HepG2 (cell line): Measurements from ENCODE around the gene CYSLTR2. TPM values are rescaled to one million over a fixed set of nuclear protein-coding genes. Genes with fewer than 3 reads are reported as not detected.
"Not testable (repeated sequence)": the region's sequence is repeated elsewhere in the genome, so short reads cannot be mapped to it uniquely, and the experiment has no call there.

Experiments
- ATAC-seq: fragments of 200-7000 bp; cut with Tn5 transposase; 3 replicates; pipeline ENCODE4 v1.9.1; 2020; ENCODE audit warnings: mild to moderate bottlenecking, moderate library complexity
- BruUV-seq: library from RNA; stranded (reverse); fragments of 400-500 nt; replicated peaks from 2 replicates; lab custom pipeline; 2021; lab: Mats Ljungman, UMichigan
- CTCF ChIA-PET: fragments of 300-600 bp; formaldehyde crosslinking; extraction: SDS; loops from one replicate; lab custom pipeline; 2021; ENCODE audit warnings: low total read pairs, inconsistent platforms, low intra/inter-chr PET ratio; lab: Yijun Ruan, JAX
- POLR2A ChIA-PET: fragments of 350-600 bp; sonication (Branson Sonifier 250); formaldehyde crosslinking; loops from one replicate; lab custom pipeline; 2020; ENCODE audit warnings: antibody characterized with exemption, inconsistent platforms; lab: Yijun Ruan, JAX
- DNase-seq: peaks from one replicate; pipeline ENCODE4 v3.0.0-alpha.2; 2015; ENCODE audit warnings: low spot score
- FAIRE-seq: peaks from 3 replicates; lab custom pipeline; 2011; peaks lifted over from hg19 to GRCh38; lab: Jason Lieb, UNC
- H2AFZ ChIP-seq: one replicate; pipeline ENCODE4 v1.6.1; 2011; ENCODE audit warnings: low read length, inconsistent platforms
- H3K27ac ChIP-seq: fragments of 300-600 bp; 3 replicates; pipeline ENCODE4 v1.8.0; 2011; ENCODE audit warnings: mixed run types, mild to moderate bottlenecking, mixed read lengths, low read length, inconsistent platforms; ENCODE audit not compliant: insufficient read depth; ENCODE audit errors: extremely low read length
- H3K27me3 ChIP-seq, 2 experiments: fragments of 200-600 bp in 1 of 2; 2 replicates in 1 of 2; 3 replicates in 1 of 2; pipeline versions ENCODE4 v1.6.0 to v1.8.0; 2011; ENCODE audit warnings: low read length in 2 of 2, mild to moderate bottlenecking in 2 of 2, moderate library complexity in 2 of 2, inconsistent platforms in 1 of 2; ENCODE audit not compliant: insufficient read depth in 2 of 2, control insufficient read depth in 1 of 2
- H3K36me3 ChIP-seq, 2 experiments: fragments of 200-600 bp in 1 of 2; replicated peaks in 1 of 2; 2 replicates in 1 of 2; 3 replicates in 1 of 2; pipeline versions ENCODE4 v1.5.1 to v1.8.0; 2011; ENCODE audit warnings: low read length in 2 of 2, inconsistent platforms in 1 of 2; ENCODE audit not compliant: insufficient read depth in 2 of 2, control insufficient read depth in 1 of 2
- H3K4me1 ChIP-seq: 2 replicates; pipeline ENCODE4 v1.5.1; 2012; ENCODE audit warnings: low read length, inconsistent platforms; ENCODE audit not compliant: insufficient read depth
- H3K4me2 ChIP-seq: 2 replicates; pipeline ENCODE4 v1.6.0; 2011; ENCODE audit warnings: low read depth, low read length, inconsistent platforms
- H3K4me3 ChIP-seq, 3 experiments: fragments of 200-600 bp in 1 of 3; sonication (generic), shearing (Covaris generic) in 1 of 3; replicated peaks in 1 of 3; 2 replicates each; pipeline ENCODE4 v1.5.1; 2011 to 2016; ENCODE audit warnings: low read length in 3 of 3, inconsistent platforms in 2 of 3, low read depth in 2 of 3, mild to moderate bottlenecking in 2 of 3, control low read depth in 1 of 3, mixed read lengths in 1 of 3; ENCODE audit not compliant: insufficient read depth in 1 of 3
- H3K79me2 ChIP-seq: one replicate; pipeline ENCODE4 v1.6.1; 2011; ENCODE audit warnings: low read length, inconsistent platforms; ENCODE audit not compliant: insufficient read depth
- H3K9ac ChIP-seq: 2 replicates; pipeline ENCODE4 v1.6.0; 2011; ENCODE audit warnings: mild to moderate bottlenecking, low read depth, low read length, inconsistent platforms; ENCODE audit not compliant: insufficient read depth
- H3K9me3 ChIP-seq: 2 replicates; pipeline ENCODE4 v1.5.1; 2012; ENCODE audit warnings: mild to moderate bottlenecking, low read length
- H4K20me1 ChIP-seq: 2 replicates; pipeline ENCODE4 v1.6.0; 2011; ENCODE audit warnings: inconsistent platforms, mild to moderate bottlenecking, low read length, moderate library complexity; ENCODE audit not compliant: insufficient read depth
- BORCS8-MEF2B ChIP-seq: sonication (generic); formaldehyde crosslinking; IDR thresholded peaks from 2 replicates; pipeline ENCODE4 v1.8.0; 2022; ENCODE audit warnings: mild to moderate bottlenecking, missing genetic modification reagents
- TCF7L2 ChIP-seq: IDR thresholded peaks from 2 replicates; pipeline ENCODE4 v1.6.1; 2011; ENCODE audit warnings: mild to moderate bottlenecking, low read depth, low read length, moderate library complexity
- WGBS: methylation state at CpG from one replicate; pipeline ENCODE4 v1.1.6; 2017; ENCODE audit warnings: low lambda C conversion rate; 5-methylcytosine and 5-hydroxymethylcytosine counted together
- in situ Hi-C: cut with HindIII; loops from 2 replicates; pipeline ENCODE4 v1.10.0; 2017; ENCODE audit warnings: low pct_unique_long_range_greater_than_20kb; ENCODE audit not compliant: extremely low pct_ligation_motif_present
- intact Hi-C: fragments of 100-400 bp; cut with micrococcal nuclease; formaldehyde crosslinking; loops from one replicate; pipeline ENCODE4 v1.10.0; 2022; ENCODE audit not compliant: unreplicated experiment
- polyA plus RNA-seq, 8 experiments: library from polyadenylated mRNA; depleted of rRNA in 3 of 8; stranded (reverse) in 7 of 8; unstranded in 1 of 8; fragments of >200 nt; fragmentation: Illumina TruSeq in 4 of 8; extraction: Trizol in 4 of 8; gene quantifications; 2 replicates each; pipeline versions ENCODE4 v1.2.1 to v1.2.3, GENCODE V29; 2011 to 2016; ENCODE audit warnings: low read depth in 4 of 8, missing spikeins in 1 of 8, mixed read lengths in 1 of 8; ENCODE audit not compliant: insufficient read depth in 1 of 8
- total RNA-seq, 5 experiments: library from RNA; depleted of rRNA; stranded (reverse); fragments of >200 nt; fragmentation: Illumina TruSeq; extraction: Trizol; gene quantifications; 2 replicates each; pipeline ENCODE4 v1.2.3, GENCODE V29; 2016; ENCODE audit warnings: low read depth in 1 of 5
- TF ChIP-seq, protein P1 (sequence below): sonication (generic); formaldehyde crosslinking; IDR thresholded peaks from 2 replicates; pipeline ENCODE4 v1.8.1; 2023; ENCODE audit warnings: mild to moderate bottlenecking, missing genetic modification reagents

CYSLTR2 gene
- total and polyA plus RNA-seq, 2 of the 13 experiments (the other 11 are each of a cell fraction or from before 2014, with no cell fraction given), result not detected

DNA sequence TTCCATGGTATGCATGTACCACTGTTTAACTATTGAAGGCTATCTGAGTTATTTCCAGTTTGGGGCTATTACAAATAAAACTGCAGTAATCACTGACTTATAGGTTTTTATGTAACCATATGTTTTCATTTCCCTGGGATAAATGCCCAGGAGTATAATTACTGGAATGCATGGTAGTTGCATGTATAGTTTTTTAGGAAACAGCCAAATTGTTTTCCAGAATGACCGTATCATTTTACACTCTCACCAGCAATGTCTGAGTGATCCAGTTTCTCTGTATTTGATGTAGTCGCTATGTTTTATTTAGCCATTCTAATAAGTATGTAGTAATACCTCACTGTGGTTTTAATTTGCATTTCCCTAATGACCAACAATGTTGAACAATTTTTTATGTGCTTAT lies 42.0 kb downstream of the CYSLTR2 start (continued):
- TF ChIP-seq BORCS8-MEF2B (CRISPR knock-in tag), result no peak
- TF ChIP-seq, protein P1, sequence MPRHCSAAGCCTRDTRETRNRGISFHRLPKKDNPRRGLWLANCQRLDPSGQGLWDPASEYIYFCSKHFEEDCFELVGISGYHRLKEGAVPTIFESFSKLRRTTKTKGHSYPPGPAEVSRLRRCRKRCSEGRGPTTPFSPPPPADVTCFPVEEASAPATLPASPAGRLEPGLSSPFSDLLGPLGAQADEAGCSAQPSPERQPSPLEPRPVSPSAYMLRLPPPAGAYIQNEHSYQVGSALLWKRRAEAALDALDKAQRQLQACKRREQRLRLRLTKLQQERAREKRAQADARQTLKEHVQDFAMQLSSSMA (CRISPR knock-in tag), result no peak
- TF ChIP-seq, all 625 proteins: peak for 0

DNA sequence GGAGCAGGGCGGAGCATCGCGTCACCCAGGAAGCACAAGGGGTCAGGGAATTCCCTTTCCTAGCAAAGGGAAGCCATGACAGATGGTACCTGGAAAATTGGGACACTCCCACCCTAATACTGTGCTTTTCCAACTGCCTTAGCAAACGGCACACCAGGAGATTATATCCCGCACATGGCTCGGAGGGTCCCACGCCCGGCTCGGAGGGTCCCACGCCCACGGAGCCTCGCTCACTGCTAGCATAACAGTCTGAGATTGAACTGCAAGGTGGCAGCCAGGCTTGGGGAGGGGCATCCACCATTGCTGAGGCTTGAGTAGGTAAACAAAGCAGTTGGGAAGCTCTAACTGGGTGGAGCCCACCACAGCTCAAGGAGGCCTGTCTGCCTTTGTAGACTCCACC lies 42.9 kb downstream of the CYSLTR2 start:
- H3K27me3 ChIP-seq, H3K4me3 ChIP-seq, ATAC-seq, intact Hi-C loops, POLR2A ChIA-PET, H4K20me1 ChIP-seq, DNase-seq, CTCF ChIA-PET, H3K27ac ChIP-seq, H3K4me1 ChIP-seq, H3K9ac ChIP-seq, FAIRE-seq, H3K9me3 ChIP-seq, BruUV-seq, H3K36me3 ChIP-seq, H2AFZ ChIP-seq, H3K79me2 ChIP-seq, in situ Hi-C loops, H3K4me2 ChIP-seq: not testable (repeated sequence)
- 58% methylated on average over 9 of the region's 12 CpGs for WGBS

DNA sequence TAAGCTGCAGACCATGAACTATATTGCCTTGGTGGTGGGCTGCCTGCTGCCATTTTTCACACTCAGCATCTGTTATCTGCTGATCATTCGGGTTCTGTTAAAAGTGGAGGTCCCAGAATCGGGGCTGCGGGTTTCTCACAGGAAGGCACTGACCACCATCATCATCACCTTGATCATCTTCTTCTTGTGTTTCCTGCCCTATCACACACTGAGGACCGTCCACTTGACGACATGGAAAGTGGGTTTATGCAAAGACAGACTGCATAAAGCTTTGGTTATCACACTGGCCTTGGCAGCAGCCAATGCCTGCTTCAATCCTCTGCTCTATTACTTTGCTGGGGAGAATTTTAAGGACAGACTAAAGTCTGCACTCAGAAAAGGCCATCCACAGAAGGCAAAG lies 53.7 kb downstream of the CYSLTR2 start:
- H4K20me1 ChIP-seq, result no peaks in the 10 kb centered on the region
- no peaks in the 10 kb centered on the region for H3K79me2 ChIP-seq
- 22% methylated on average over 5 of the region's 5 CpGs for WGBS
- ATAC-seq (no peak), FAIRE-seq (no peak), DNase-seq (no peak)
- H3K27me3 ChIP-seq, result no peaks in the 10 kb centered on the region
- POLR2A ChIA-PET, result no interaction called here
- no peak overlapping the region for H3K4me3 ChIP-seq
- no TSS peak for BruUV-seq
- H3K36me3 ChIP-seq, result no peaks in the 10 kb centered on the region
- H3K9me3 ChIP-seq, result no peaks in the 10 kb centered on the region
- intact Hi-C loops, result no loop called here
- no peak overlapping the region for H3K27ac ChIP-seq
- H3K4me1 ChIP-seq, result no peaks in the 10 kb centered on the region
- H3K9ac ChIP-seq, result no peak overlapping the region
- CTCF ChIA-PET, result no interaction called here
- in situ Hi-C loops, result no loop called here
- TF ChIP-seq TCF7L2, result no peak
- TF ChIP-seq, all 625 proteins: peak for 0
- Histone ChIP-seq H3K4me2 (no peak overlapping the region), H2AFZ (no peak overlapping the region)
